ENCODE measurements around the gene PRKN. TPM values are rescaled to one million over a fixed set of nuclear protein-coding genes. Genes with fewer than 3 reads are reported as not detected.

Gene PRKN
- total and polyA plus RNA-seq, 9 of the 15 experiments (the other 6 are each of a cell fraction or from before 2014, with no cell fraction given): 0.03 to 0.96 (median 0.15) TPM; not detected in 2

DNA sequence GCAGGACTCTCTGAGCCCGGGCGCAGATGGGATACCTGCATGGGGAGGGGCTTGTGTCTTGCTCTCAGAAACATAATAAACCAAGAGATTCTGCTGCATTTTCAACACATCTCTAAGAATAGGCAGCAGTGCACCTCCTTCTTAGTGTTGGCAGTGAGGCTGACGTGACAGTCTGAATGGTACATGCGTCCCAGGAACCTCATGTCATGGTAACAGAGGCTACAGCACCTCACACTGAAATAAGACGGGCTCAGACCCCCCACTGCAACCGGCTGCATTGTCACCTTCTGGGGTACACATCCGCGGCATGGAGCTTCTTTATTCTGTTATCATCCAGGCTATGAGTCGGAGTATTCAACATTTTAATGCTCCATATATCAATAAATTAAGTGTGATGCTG lies 1056.4 kb downstream of the PRKN start:
- CTCF ChIA-PET (ENCODE audit: low intra/inter-chr PET ratio): no interaction called here
- DNase-seq (ENCODE audit: extremely low read depth in 1 of 4, low spot score in 3 of 4) (no peak), FAIRE-seq (no peak), ATAC-seq (no peak)
- Histone ChIP-seq H3K4me1 (replicated peaks in 1 of 2; ENCODE audit: control insufficient read depth in 2 of 2, insufficient read depth in 2 of 2, low read length in 2 of 2) (no peaks in the 10 kb centered on the region), H2AFZ (ENCODE audit: low read depth, low read length) (no peak overlapping the region), H3K79me2 (ENCODE audit: control insufficient read depth, insufficient read depth, low read length) (no peaks in the 10 kb centered on the region), H3K27ac (ENCODE audit: extremely low read depth, low read depth, low read length) (no peak overlapping the region), H3K9me3 (replicated peaks; ENCODE audit: control insufficient read depth, insufficient read depth, low read depth, low read length) (no peaks in the 10 kb centered on the region), H3K27me3 (ENCODE audit: control insufficient read depth in 2 of 2, insufficient read depth in 2 of 2, low read length in 2 of 2) (peaks cover 0 to 14% of the 10 kb centered on the region in 2 experiments; a peak in 3 of 5 replicates), H3K36me3 (ENCODE audit: control insufficient read depth, insufficient read depth, low read length) (no peaks in the 10 kb centered on the region), H3K4me3 (no peak overlapping the region), H3K4me2 (ENCODE audit: insufficient read depth, low read length) (no peak overlapping the region), H4K20me1 (replicated peaks; ENCODE audit: control insufficient read depth, insufficient read depth, low read length) (0 out of 2 replicates have a peak, but pooled peaks cover 4% of the 10 kb centered on the region), H3K9me1 (ENCODE audit: control insufficient read depth, insufficient read depth, low read length) (no peaks in the 10 kb centered on the region), H3K9ac (ENCODE audit: insufficient read depth in 1 of 2, low read depth in 2 of 2, low read length in 2 of 2) (no peak overlapping the region)
- intact Hi-C loops (cut with micrococcal nuclease) (no loop called here), in situ Hi-C loops (cut with MboI) (no loop called here)
- POLR2A ChIA-PET: interaction anchor here (0.6 kb wide), 1 partner anchor 386 kb away, joined by 3 read pairs; no protein-coding TSS in a partner anchor
- BruUV-seq (replicated peaks): no TSS peak
- WGBS (ENCODE audit: insufficient coverage, low coverage, missing lambda C conversion rate): 1% methylated on average over 9 of the region's 9 CpGs
- TF ChIP-seq, protein P1, sequence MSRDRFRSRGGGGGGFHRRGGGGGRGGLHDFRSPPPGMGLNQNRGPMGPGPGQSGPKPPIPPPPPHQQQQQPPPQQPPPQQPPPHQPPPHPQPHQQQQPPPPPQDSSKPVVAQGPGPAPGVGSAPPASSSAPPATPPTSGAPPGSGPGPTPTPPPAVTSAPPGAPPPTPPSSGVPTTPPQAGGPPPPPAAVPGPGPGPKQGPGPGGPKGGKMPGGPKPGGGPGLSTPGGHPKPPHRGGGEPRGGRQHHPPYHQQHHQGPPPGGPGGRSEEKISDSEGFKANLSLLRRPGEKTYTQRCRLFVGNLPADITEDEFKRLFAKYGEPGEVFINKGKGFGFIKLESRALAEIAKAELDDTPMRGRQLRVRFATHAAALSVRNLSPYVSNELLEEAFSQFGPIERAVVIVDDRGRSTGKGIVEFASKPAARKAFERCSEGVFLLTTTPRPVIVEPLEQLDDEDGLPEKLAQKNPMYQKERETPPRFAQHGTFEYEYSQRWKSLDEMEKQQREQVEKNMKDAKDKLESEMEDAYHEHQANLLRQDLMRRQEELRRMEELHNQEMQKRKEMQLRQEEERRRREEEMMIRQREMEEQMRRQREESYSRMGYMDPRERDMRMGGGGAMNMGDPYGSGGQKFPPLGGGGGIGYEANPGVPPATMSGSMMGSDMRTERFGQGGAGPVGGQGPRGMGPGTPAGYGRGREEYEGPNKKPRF (IDR thresholded peaks at IDR 0.05; ENCODE audit: low read depth, low read length): no peak
- TF ChIP-seq ZNF75A (CRISPR knock-in tag; IDR thresholded peaks at IDR 0.05): no peak
- TF ChIP-seq SOX6 (IDR thresholded peaks at IDR 0.05): no peak
- TF ChIP-seq MECOM (CRISPR knock-in tag; IDR thresholded peaks at IDR 0.05): no peak
- no peak for TF ChIP-seq SMARCC2 (IDR thresholded peaks at IDR 0.05; ENCODE audit: low read depth)
- no peak for TF ChIP-seq STAG1 (CRISPR knock-in tag; IDR thresholded peaks at IDR 0.05; ENCODE audit: borderline replicate concordance)
- TF ChIP-seq SP1 (CRISPR knock-in tag; IDR thresholded peaks at IDR 0.05): no peak
- no peak for TF ChIP-seq GATA2 (CRISPR knock-in tag; IDR thresholded peaks at IDR 0.05)
- TF ChIP-seq ETV6 (IDR thresholded peaks at IDR 0.05; ENCODE audit: borderline replicate concordance in 1 of 2, low read depth in 2 of 2, low read length in 1 of 2): no peak
- TF ChIP-seq ETV6 (CRISPR knock-in tag; IDR thresholded peaks at IDR 0.05; ENCODE audit: borderline replicate concordance): no peak
- no peak for TF ChIP-seq CEBPB (tag; IDR thresholded peaks at IDR 0.05)
- TF ChIP-seq, protein P2, sequence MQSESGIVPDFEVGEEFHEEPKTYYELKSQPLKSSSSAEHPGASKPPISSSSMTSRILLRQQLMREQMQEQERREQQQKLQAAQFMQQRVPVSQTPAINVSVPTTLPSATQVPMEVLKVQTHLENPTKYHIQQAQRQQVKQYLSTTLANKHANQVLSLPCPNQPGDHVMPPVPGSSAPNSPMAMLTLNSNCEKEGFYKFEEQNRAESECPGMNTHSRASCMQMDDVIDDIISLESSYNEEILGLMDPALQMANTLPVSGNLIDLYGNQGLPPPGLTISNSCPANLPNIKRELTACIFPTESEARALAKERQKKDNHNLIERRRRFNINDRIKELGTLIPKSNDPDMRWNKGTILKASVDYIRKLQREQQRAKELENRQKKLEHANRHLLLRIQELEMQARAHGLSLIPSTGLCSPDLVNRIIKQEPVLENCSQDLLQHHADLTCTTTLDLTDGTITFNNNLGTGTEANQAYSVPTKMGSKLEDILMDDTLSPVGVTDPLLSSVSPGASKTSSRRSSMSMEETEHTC (IDR thresholded peaks at IDR 0.05): no peak
- TF ChIP-seq, protein P3, sequence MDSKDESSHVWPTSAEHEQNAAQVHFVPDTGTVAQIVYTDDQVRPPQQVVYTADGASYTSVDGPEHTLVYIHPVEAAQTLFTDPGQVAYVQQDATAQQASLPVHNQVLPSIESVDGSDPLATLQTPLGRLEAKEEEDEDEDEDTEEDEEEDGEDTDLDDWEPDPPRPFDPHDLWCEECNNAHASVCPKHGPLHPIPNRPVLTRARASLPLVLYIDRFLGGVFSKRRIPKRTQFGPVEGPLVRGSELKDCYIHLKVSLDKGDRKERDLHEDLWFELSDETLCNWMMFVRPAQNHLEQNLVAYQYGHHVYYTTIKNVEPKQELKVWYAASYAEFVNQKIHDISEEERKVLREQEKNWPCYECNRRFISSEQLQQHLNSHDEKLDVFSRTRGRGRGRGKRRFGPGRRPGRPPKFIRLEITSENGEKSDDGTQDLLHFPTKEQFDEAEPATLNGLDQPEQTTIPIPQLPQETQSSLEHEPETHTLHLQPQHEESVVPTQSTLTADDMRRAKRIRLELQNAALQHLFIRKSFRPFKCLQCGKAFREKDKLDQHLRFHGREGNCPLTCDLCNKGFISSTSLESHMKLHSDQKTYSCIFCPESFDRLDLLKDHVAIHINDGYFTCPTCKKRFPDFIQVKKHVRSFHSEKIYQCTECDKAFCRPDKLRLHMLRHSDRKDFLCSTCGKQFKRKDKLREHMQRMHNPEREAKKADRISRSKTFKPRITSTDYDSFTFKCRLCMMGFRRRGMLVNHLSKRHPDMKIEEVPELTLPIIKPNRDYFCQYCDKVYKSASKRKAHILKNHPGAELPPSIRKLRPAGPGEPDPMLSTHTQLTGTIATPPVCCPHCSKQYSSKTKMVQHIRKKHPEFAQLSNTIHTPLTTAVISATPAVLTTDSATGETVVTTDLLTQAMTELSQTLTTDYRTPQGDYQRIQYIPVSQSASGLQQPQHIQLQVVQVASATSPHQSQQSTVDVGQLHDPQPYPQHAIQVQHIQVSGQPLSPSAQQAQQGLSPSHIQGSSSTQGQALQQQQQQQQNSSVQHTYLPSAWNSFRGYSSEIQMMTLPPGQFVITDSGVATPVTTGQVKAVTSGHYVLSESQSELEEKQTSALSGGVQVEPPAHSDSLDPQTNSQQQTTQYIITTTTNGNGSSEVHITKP (IDR thresholded peaks at IDR 0.05; ENCODE audit: partially characterized antibody): no peak
- TF ChIP-seq, protein P4, sequence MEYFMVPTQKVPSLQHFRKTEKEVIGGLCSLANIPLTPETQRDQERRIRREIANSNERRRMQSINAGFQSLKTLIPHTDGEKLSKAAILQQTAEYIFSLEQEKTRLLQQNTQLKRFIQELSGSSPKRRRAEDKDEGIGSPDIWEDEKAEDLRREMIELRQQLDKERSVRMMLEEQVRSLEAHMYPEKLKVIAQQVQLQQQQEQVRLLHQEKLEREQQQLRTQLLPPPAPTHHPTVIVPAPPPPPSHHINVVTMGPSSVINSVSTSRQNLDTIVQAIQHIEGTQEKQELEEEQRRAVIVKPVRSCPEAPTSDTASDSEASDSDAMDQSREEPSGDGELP (CRISPR knock-in tag; IDR thresholded peaks at IDR 0.05; ENCODE audit: borderline replicate concordance): no peak
- TF ChIP-seq EGR1 (conservative IDR thresholded peaks at IDR 0.05): no peak
